Measurements from ENCODE around the gene MYH6. TPM values are rescaled to one million over a fixed set of nuclear protein-coding genes. Genes with fewer than 3 reads are reported as not detected.
A peak's percentile ranks its signal among the peaks of the same experiment; 100 is the strongest.

MYH6 gene
- total RNA-seq, 1 experiment from 2014 or later = not detected

- DNase-seq (ENCODE audit: low read depth, low spot score) = no peak
- Histone ChIP-seq H3K27me3 (ENCODE audit: control insufficient read depth, insufficient read depth, low read length) (no peaks in the 10 kb centered on the region; the same call in 1 of the 2 replicates), H3K36me3 (ENCODE audit: control insufficient read depth, insufficient read depth, low read length) (no peaks in the 10 kb centered on the region), H3K4me3 (ENCODE audit: low read depth in 2 of 2, low read length in 2 of 2) (no peak overlapping the region), H3K4me1 (ENCODE audit: control insufficient read depth, insufficient read depth, low read length) (no peaks in the 10 kb centered on the region), H3K9me3 (ENCODE audit: control insufficient read depth, insufficient read depth, low read depth, low read length) (no peaks in the 10 kb centered on the region), H3K27ac (ENCODE audit: low read length) (no peak overlapping the region)
- ChIA-PET CTCF (no interaction called here), POLR2A (no interaction called here)
- no peak for TF ChIP-seq POLR2AphosphoS5 (IDR thresholded peaks at IDR 0.05; ENCODE audit: low read depth, low read length)
- TF ChIP-seq TCF7L2 (IDR thresholded peaks at IDR 0.05; ENCODE audit: low read depth, low read length) = no peak
- TF ChIP-seq CTCF (IDR thresholded peaks at IDR 0.05) = no peak
- no peak for TF ChIP-seq REST (IDR thresholded peaks at IDR 0.05; ENCODE audit: insufficient read depth in 1 of 2, low read depth in 2 of 2, low read length in 1 of 2)
- in situ Hi-C loops (cut with HindIII; ENCODE audit: low pct_unique_long_range_greater_than_20kb, low sequenced_read_pairs) (no loop called here), intact Hi-C loops (cut with micrococcal nuclease; ENCODE audit: unreplicated experiment) (no loop called here)
- ATAC-seq = no peak
- no TSS peak for BruUV-seq (replicated peaks)
Observed at GRCh38 chr14:23366426-23366921, 41.6 kb downstream of the MYH6 start.

- Histone ChIP-seq H3K27ac (ENCODE audit: low read length) (no peak overlapping the region), H3K36me3 (ENCODE audit: control insufficient read depth, insufficient read depth, low read length) (no peaks in the 10 kb centered on the region), H3K4me1 (ENCODE audit: control insufficient read depth, insufficient read depth, low read length) (no peaks in the 10 kb centered on the region), H3K4me3 (ENCODE audit: low read depth in 2 of 2, low read length in 2 of 2) (peak overlapping the region in 1 of 2 experiments; percentile 11; a peak in 1 of 4 replicates), H3K27me3 (ENCODE audit: control insufficient read depth, insufficient read depth, low read length) (no peaks in the 10 kb centered on the region; the same call in 1 of the 2 replicates), H3K9me3 (ENCODE audit: control insufficient read depth, insufficient read depth, low read depth, low read length) (no peaks in the 10 kb centered on the region)
- POLR2A ChIA-PET = no interaction called here
- ATAC-seq = no peak
- intact Hi-C loops (cut with micrococcal nuclease; ENCODE audit: unreplicated experiment) = no loop called here
- CTCF ChIA-PET = interaction anchor here (0.6 kb wide), 1 partner anchor 124 kb away, joined by 7 read pairs; no protein-coding TSS in a partner anchor
- no peak for DNase-seq (ENCODE audit: low read depth, low spot score)
- in situ Hi-C loops (cut with HindIII; ENCODE audit: low pct_unique_long_range_greater_than_20kb, low sequenced_read_pairs) = no loop called here
- no TSS peak for BruUV-seq (replicated peaks)
- TF ChIP-seq TCF7L2 (IDR thresholded peaks at IDR 0.05; ENCODE audit: low read depth, low read length) (no peak), SIN3A (IDR thresholded peaks at IDR 0.05; ENCODE audit: borderline replicate concordance, insufficient read depth, low read depth, low read length) (no peak), CTCF (IDR thresholded peaks at IDR 0.05) (no peak), POLR2AphosphoS5 (IDR thresholded peaks at IDR 0.05; ENCODE audit: low read depth, low read length) (no peak), REST (IDR thresholded peaks at IDR 0.05; ENCODE audit: insufficient read depth in 1 of 2, low read depth in 2 of 2, low read length in 1 of 2) (no peak)
Observed at GRCh38 chr14:23365732-23366425, 42.2 kb downstream of the MYH6 start.
